Measurements from ENCODE around the gene KLK13.

GRCh38 chr19:51103926-51104341, 39.0 kb upstream of the KLK13 start:
- no peak for TF ChIP-seq CTCF (IDR thresholded peaks at IDR 0.05)
- no peak for TF ChIP-seq POLR2A (IDR thresholded peaks at IDR 0.05)
- no peak for TF ChIP-seq EP300 (IDR thresholded peaks at IDR 0.05)
